CD4-positive, alpha-beta T cell treated with Interleukin-17A for 4 hours (primary cell): ENCODE data around the gene UNC50.
"Not testable (repeated sequence)": the region's sequence is repeated elsewhere in the genome, so short reads cannot be mapped to it uniquely, and the experiment has no call there.

ENCODE experiments used
- DNase-seq: peaks from one replicate; pipeline ENCODE4 v3.0.0-alpha.2; 2020; ENCODE audit warnings: mixed read lengths

UNC50 gene

DNA sequence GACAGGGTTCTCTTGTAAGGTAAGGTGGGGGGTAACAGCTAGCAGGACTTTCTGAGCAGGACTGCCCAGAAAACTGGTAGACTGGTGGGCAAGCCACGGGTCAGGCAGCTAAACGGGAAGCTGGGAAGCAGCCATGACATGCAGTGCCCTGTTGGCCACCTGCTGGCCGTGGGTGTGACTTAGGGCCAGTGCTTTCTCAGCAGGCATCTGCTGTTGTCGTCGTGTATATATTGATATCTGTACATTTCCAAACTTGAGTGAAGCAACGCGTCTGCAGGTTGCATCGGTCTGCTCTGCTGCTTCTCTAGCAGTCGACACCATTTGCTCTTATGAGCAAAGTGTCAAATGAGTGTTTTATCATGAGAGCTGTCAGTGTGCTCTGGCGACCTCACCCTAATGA, 31.1 kb upstream of the UNC50 start:
- DNase-seq = no peak

GRCh38 chr2:98578231-98578630, 30.2 kb upstream of the UNC50 start:
- no peak for DNase-seq

DNA sequence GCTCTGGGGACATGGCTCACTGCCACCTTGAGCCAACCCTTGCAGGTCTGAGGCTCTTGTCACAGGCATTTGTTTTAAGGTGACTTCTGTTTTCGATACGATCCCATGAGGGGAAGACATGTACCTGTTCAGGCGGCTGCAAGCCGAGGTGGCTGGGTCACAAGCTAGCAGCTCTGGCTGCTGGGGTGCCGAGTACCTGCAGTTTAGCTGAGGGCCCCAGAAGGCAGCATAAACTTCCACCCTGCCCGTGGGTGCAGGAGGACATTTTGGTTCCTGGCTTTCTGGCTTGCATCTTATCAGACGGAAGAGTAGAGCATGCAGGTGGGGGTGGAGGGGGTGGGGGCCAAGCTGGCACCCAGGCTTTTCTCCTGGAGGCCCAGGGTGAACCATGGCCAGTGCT, 28.5 kb upstream of the UNC50 start:
- DNase-seq = no peak

DNA sequence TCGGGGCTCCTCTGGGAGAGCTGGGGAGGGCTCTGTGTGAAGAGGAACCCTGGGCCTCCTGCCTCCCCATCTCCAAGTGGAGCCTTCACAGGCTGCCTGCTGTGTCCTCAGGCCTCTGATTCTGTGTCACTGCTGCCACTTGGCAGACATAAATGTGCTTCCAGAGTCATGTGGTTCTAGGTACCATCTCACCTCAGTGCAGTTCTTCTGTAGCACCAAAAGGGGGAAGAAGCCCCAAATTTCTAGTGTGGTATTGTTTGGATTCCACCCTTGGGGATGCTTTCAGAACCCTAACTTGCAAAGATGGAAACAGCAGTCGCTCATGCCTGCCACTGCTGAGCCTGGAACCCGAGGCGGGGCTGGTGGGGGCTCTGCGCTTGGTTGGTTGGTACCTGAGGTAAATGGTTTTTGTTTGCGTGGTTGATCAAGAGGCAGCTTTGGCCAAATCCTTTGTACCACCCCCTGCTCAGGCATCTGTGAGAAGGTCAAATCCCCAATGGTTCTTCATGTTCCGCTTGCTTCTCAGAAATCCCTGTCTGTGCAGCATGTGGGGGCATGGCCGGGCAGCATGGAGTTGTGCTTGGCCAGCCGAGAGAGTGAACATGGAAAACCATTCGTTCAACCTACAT, 27.6 kb upstream of the UNC50 start:
- DNase-seq = no peak

- no peak for DNase-seq
Measured at GRCh38 chr2:98582523-98582922, 25.9 kb upstream of the UNC50 start.

DNA sequence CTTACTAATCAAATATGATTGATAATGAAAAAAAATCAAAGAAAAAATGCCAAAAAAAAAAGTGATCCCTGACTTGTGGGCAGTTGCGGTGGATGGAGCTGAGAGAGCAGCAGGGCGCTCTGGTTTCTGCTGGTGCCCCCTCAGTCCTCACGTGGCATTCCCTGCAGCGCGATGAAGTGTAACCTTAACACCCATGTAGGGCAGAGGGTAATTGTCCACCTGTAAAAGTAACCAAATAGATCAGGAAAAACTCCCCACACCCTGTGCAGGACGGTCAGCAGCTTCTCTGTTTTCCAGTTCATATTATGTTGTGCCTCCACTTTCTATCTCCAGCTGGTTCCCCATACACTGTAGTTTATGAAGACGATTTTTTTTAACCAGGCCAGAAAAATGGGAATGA, 25.1 kb upstream of the UNC50 start:
- DNase-seq = no peak

DNA sequence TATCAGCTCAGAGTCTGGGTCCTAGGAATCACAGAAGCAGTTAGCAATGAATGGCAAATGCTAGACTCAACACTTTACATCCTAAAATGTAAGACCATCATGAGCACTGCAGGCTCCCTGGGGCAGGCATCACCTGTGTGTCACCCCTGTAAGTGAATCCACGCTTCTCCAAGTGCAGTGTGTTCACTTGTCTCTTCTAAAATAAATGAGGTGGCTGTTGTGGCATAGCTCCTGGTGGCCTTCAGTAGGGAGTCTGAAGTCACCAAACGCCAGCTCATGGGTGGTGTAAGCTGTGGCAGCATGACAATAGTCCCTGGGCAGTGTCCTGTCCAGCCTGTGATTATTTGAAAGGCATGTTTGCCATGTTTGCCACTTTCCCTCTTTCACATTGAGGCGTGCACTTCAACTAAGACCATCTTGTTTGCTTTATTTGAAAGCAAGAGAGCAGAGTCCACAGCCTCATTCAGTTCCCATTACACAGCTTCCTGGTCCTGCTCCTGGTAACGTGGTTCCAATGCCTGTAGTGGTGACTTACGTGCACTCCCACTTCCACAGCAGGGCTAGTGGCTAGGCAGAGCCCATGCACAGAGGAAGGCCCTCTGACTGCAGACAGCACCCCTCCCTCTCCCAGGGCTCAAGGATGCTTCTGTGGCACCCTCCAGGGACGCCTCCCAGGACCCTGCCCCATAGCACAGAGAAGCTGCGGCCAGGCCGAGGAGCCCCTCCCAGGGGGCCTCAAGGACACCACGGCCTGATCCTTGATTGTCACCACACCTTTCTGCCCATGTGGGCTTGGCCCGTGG, 24.4 kb upstream of the UNC50 start:
- no peak for DNase-seq

DNA sequence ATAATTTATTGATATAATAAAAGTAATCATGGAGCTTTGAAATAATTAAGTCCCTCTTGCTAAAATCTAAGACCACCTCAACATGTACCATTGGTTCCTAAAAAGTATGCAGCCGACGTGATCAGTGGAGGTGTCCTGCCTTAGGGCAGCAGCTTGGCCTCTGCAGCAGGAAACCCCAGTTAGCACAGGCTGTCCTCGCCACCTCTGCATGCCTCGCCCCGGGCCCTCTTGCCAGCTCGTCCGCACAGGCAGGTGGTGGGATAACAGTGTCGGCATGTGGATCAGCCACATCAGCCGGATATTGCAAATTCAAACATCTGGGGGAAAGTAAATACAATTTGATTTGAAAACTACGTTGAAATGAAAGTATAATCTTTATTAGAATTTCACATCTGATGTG, 23.0 kb upstream of the UNC50 start:
- no peak for DNase-seq

- no peak for DNase-seq
Measured at GRCh38 chr2:98586551-98587140, 21.7 kb upstream of the UNC50 start.

DNA sequence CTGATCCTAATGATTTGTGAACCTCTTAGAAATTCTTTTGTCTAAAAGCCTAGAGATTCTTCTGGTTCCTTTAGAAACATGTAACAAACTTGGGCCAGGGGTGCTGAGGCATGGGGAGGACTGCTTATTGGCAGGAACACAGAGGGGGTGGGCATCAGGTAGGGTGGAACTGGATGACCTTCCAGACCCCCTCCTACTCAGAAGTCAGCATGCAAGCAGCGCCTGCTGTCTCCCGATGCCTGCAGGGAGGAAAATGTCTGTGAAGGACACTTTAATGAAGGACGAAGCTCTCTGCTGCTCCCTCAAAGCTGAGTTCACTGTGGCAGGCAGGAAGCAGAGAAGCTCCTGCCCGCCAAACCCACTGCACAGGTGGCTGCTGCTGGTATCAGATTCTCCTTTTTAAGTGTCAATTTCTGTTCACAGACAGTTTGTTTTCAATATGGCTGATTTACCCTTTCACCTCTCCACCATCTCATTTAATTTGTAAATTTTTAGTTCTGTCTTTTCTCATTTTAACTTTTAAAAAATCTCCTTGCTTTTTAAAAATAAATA, 19.4 kb upstream of the UNC50 start:
- no peak for DNase-seq

GRCh38 chr2:98589489-98589888, 18.9 kb upstream of the UNC50 start:
- DNase-seq = no peak

DNA sequence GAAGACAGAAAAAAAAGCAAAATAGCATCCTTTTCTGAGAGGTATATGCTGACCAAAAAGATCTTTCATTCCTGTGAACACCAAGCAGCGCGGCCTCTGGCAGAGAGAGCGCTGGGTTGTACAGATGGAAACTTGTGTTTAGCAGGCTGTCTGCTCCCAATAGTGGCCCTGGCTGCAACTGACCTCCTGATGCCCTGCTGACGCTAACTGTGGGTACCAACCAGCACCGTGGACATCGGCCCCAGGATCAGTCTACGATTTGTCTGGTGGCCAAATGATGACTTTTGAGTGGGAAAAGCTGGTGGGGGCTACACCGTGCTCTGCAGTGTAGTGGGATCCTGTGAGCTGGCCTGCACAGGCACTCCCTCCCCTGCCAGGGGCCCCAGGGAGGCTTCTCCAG, 15.8 kb upstream of the UNC50 start:
- no peak for DNase-seq

GRCh38 chr2:98594665-98595064, 13.7 kb upstream of the UNC50 start:
- not testable (repeated sequence) for DNase-seq

GRCh38 chr2:98598781-98599428, 9.5 kb upstream of the UNC50 start:
- no peak for DNase-seq

GRCh38 chr2:98601532-98602132, 6.8 kb upstream of the UNC50 start:
- no peak for DNase-seq

DNA sequence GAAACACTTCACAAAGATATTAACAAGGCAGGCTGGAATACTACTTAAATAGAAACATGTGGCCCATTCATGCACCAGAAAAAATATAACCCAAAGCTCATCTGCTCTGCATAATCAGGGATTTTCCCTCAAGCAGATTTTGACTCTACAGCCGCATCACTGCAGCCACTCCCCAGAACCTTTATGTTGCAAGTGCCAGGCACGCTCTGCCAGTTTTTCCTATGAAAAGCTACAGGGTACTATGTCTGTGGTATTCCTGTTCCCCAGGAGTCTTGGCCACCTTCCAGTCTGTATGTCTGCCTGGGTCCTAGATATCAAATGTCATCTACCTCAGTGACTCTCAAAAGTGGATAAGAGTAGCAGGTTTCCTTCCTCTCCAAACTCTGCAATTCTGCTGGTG, 3.8 kb upstream of the UNC50 start:
- DNase-seq = no peak

GRCh38 chr2:98605076-98605475, 3.3 kb upstream of the UNC50 start:
- DNase-seq = no peak

DNA sequence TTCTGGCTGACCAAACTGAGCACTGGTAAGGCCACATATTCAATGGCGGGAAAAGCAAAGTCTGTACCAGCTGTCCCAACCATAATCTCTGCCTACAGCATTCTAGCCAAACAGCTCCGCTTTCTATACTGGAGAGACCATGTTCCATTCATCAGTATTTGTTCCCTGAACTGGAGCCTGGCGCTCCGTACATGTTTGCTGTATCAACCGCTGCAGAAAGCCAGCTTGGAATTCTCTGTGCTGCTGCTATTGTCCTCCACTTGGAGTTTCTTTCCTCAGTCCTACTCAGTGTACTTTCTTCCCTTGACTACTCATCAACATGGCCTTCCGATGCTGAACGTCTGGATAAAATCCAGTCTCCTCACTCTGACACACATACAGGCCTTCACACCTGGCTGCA, 2.0 kb upstream of the UNC50 start:
- DNase-seq = no peak

DNA sequence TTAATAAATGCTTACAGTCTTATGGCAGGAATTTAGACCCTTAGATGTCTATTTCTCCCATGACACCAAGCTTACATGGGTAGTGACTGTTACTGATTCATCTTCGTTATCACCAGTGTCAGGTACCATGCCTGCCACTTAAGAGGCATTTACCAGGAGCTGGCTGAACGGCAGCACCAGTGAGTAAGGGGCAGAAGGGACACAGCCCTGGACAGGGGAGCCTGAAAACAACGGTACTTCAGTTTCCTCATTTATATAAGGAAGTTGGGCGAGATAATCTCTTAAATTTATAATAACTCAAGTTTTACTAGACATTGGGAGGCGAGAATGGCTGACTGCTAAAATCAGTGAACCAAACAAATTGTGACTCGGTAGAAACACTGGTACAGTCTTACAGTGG, 1.3 kb upstream of the UNC50 start:
- DNase-seq = no peak

- no peak for DNase-seq
Measured at GRCh38 chr2:98607741-98608115, 661 bp upstream of the UNC50 start.

DNA sequence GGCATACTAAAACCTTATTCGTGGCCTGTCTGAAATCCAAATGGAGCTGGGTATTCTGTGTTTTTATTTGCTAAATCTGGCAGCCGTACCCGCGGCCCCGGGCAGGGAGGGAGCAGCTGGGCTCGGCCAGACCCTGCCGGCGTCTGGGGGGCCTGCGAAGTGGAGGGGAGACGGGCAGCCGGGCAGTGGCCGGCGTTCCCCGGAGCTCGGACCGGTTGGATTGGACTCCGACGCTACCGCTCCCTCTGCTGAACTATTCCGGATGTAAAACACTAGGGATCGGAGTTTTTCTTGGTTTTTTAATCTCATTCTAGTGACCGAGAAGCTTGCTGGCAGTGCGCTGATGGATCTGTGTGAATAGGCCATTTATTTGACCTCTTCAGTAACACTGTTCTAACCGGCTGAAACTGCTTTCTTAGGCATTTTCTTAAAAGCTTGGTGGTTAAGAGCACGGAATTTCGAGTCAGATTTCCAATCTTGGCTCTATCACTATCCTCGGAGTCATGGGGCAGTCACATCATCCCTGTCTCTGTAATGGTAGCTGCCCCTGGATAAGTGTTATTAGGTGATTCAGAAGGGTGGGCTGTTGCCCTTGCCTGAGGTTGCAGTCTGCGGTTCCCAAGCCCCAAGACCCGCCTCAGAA, 694 bp downstream of the UNC50 start:
- DNase-seq = no peak

- no peak for DNase-seq
Measured at GRCh38 chr2:98614024-98614739, 5.8 kb downstream of the UNC50 start.
